Muscle layer of colon (tissue), 2 donors: ENCODE measurements around the gene LNX2.

Experiments used
- H3K27ac ChIP-seq: one replicate; pipeline ENCODE4 v1.7.0; 2013; ENCODE audit warnings: low read depth, mild to moderate bottlenecking, low read length, moderate library complexity
- H3K27me3 ChIP-seq, 2 donors: one replicate each; pipeline ENCODE4 v1.7.0; 2013; ENCODE audit warnings: low read length in 2 of 2, mild to moderate bottlenecking in 2 of 2; ENCODE audit not compliant: insufficient read depth in 2 of 2, control insufficient read depth in 1 of 2
- H3K36me3 ChIP-seq: one replicate; pipeline ENCODE4 v1.7.0; 2013; ENCODE audit warnings: mild to moderate bottlenecking, low read length; ENCODE audit not compliant: insufficient read depth
- H3K4me1 ChIP-seq: one replicate; pipeline ENCODE4 v1.7.0; 2013; ENCODE audit warnings: mild to moderate bottlenecking, low read length; ENCODE audit not compliant: insufficient read depth
- H3K4me3 ChIP-seq, 2 donors: one replicate each; pipeline ENCODE4 v1.7.0; 2013; ENCODE audit warnings: low read length in 2 of 2, low read depth in 1 of 2, mild to moderate bottlenecking in 1 of 2, moderate library complexity in 1 of 2
- H3K9ac ChIP-seq: one replicate; pipeline ENCODE4 v1.7.0; 2013; ENCODE audit warnings: low read length
- H3K9me3 ChIP-seq: one replicate; pipeline ENCODE4 v1.7.0; 2013; ENCODE audit warnings: mild to moderate bottlenecking, low read length
- donor health status: abdominal sarcoma.
- donor health status: Adenocarcinoma of cecum.

Gene LNX2

DNA sequence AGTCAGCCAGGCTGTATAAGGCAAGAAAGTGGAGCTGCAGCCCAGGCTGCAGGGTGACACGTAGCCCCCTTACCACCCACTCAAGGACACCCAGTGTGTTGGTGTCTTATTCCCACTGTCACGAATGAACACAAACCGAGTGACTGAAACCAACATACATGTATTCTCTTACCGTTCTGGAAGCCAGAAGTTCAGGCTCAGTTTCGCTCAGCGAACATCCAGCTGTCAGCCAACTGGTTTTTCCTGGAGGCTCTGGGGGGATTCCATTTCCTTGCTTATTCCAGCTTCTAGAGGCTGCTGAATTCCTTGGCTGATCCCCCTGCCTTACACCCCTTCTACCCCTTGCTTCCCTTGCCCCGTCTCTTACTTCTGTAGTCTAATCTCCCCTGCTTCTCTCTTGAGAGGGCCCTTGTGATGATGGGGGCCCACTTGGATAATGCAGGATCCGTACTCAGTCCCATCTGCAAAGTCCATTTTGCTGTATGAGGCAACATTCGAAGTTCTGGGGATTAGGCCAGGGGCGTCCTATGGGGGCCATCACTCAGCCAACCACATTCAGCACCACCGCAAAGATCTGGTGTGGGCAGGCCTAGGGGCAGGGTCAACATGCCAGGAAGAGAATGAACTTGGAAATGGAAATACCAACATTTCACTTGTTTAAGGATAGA lies 122.6 kb downstream of the LNX2 start:
- Histone ChIP-seq H3K36me3 (no peaks in the 10 kb centered on the region), H3K27ac (no peak overlapping the region), H3K4me3 (no peak overlapping the region), H3K4me1 (no peaks in the 10 kb centered on the region), H3K9ac (no peak overlapping the region), H3K27me3 (no peaks in the 10 kb centered on the region), H3K9me3 (no peaks in the 10 kb centered on the region)

DNA sequence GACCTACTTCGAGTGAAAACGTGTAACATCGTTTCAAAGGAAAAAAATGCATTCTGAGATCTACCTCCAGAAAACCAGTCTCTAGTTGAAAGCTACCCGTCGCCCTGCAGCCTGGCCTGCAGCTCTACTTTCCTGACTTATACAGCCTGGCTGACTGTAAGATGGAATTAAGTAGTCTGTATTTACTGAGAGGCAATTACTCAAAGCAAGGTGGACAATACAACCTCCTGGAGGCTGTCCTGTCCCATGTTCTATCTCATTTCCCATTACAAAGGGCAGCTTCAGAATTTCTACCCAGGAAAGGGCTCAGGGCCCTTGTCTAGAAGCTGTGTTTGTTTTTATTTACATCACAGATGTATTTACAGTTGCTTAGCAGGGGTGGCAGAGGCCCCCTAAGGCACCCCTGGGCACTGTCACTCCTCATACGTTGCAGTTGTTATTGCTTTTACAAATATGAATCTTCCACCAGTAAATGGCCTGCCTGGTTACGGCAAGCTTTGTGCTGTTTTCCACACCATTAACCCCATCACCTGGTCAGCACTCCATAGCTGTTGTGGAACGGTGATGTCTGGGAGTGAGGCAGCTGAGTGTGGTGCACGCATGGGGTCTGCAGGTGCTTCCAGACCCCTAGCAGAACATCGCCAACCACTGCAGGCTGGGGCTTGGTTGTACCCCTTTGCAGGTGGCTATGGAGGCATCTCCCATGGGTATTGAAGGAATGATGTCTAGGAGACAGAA lies 123.6 kb downstream of the LNX2 start:
- no peak overlapping the region for H3K4me3 ChIP-seq
- H3K4me1 ChIP-seq = no peaks in the 10 kb centered on the region
- H3K9me3 ChIP-seq = no peaks in the 10 kb centered on the region
- H3K36me3 ChIP-seq = no peaks in the 10 kb centered on the region
- H3K27ac ChIP-seq = no peak overlapping the region
- H3K9ac ChIP-seq = no peak overlapping the region
- H3K27me3 ChIP-seq = no peaks in the 10 kb centered on the region

DNA sequence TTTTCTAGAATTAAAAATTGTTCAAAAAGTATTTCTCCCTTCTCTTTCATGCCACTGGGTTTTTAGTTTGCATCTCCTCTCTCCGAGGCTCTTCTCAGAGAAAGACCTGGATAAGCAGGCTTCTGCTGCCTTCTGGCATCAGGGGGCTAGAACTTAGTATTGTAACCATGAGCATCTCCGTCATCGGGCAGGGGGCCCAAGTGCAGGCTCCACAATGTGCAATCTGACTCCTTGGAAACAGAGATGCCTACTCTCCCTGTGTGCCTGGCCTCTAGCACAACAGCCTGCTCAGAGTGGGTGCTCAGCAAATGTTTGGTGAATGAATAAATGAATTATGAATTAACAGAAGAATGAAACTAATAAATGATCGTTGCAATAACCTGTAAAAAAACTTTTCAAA lies 124.3 kb downstream of the LNX2 start:
- no peaks in the 10 kb centered on the region for H3K4me1 ChIP-seq
- no peak overlapping the region for H3K4me3 ChIP-seq
- H3K27ac ChIP-seq = no peak overlapping the region
- H3K27me3 ChIP-seq = no peaks in the 10 kb centered on the region
- H3K9ac ChIP-seq = no peak overlapping the region
- no peaks in the 10 kb centered on the region for H3K36me3 ChIP-seq
- H3K9me3 ChIP-seq = no peaks in the 10 kb centered on the region
